NCI-H1092 treated with DMSO at 0.1 percent for 48 hours (cell line): ENCODE results near the gene LRRC15.
A peak's percentile ranks its signal among the peaks of the same experiment; 100 is the strongest.

Experiments used
- DNase-seq: peaks from one replicate; lab custom pipeline; 2025; lab: John Stamatoyannopoulos, UW

The LRRC15 gene

DNA sequence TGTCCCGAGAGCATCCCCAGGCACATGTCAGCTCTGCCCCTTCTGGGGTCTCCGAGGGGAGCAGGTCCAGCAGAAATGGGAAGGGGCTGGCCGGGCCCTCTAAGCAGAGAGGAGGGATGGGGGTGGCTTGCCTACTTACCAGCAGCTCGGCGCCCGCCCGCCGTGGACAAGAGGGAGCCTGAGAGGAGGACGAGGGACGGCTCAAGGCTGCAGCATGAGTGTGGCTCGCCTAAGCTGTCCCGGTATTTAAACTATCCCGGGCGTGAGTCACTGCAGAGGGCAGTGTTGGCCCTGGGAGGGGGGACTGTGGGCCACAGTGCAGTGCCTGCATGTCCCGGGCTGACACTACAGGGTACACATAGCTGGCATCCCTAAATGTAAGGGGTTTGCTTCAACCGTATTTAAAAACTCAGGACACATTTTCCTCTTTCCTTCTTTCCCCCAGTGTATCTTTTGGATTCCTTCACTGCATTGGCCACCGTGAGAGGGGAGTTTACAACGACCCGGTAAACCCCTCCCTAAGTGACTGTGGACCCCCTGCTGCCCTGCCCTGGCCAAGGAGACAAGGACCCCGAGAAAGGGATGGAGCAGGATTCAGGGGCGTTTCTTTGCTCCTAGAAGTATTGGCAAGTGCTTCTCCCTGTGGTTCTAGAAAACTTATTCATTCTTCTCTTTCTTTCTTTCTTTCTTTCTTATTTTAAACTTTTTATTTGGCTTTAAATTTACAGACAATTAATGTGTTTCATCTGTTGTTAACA lies at the start of gene LRRC15:
Gene LRRC15 (minus strand): TSS at position 222 of the 758 bp plus-strand sequence. CDS start 8,700 bp downstream, outside the sequence.
- DNase-seq = no peak

DNA sequence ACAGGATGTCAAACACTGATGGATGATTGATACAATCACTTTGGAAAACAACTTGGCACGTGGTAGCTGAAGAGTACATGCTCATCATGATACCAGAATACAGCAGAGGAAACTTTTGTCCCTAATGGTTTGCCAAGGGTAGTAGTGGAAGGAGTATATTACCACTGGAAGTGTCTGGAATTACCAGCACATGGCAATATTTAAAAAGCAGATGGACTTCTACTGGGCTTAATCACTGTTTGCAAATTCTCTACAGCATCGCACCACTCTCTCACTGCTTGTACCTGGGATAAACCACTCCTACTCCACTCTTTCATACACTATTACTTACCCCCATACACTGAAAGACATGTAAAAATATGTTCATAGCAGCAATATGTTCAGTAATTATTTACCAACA lies 49.1 kb upstream of the LRRC15 start:
- DNase-seq = no peak

DNA sequence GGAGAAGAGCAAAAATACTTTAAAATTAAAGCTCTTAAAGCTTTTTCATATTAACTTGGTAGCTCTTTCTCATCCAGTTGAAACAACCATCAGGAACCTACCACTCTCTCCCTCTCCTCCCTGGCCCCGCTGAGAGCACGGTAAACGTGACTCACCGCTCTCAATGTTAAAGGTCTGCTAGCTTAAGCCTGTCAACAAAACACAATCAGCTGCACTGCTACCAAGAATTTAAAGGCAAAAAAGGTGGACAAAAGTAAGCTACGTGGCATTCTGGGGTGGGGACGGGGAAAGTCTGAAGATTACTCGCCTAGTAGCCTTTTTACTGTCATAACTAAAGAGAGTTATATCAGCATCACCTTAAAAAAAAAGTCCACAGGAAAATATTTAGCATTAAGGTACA lies 37.9 kb upstream of the LRRC15 start:
- no peak for DNase-seq

DNA sequence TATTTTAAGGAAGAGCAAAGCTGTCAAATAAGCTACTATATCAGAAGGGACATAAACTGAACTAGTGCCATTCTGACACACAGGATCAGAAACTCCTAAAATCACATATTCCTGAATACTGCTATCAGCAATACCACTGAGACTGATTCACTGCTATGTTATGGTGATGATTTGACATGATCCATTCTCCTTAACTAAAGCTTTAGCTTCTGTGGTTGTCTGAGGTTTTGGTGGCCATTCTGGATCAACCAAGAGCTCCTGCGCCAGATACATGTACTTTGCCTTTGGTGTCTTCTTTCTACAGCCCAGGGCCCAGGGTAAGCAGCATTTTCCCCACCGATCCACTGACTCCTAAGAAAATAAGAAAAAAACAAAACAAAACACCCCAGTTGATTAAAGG lies 36.2 kb upstream of the LRRC15 start:
- DNase-seq = no peak

DNA sequence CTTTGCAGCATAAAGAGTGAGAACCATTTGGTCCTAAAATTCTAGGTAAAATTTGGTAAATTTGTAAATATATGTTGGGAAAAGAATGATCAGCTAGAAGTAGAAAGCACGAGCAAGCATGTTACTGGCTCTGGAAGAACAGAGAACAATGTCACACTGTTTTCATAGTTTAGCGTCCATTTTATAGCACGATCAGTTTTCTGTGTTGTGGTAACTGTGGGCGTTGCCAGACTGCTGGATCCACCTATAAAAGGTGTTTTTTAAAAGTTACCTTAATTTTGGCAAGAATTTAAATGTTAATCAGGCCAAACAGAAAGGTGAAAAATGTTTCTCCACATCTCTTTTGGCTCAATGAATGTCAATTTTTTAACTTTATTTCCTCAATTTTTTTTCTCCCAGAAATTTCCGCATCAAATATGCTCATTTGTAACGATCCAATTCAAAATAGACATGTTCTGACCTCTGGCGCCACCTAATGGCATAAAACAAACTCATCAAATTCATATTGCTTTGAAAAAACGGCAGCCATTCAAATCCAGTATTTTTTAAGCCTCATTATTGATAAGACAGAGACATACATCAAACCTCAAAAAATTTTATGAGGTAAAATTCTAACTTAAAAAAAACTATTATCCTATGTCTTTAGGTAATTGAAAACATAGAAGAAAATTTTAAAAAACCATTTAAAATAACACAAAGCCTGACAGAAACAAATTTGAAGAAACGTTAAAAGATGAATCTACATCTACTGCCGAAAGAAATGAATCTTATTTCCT lies 35.0 kb upstream of the LRRC15 start:
- peak; percentile 63 for DNase-seq

DNA sequence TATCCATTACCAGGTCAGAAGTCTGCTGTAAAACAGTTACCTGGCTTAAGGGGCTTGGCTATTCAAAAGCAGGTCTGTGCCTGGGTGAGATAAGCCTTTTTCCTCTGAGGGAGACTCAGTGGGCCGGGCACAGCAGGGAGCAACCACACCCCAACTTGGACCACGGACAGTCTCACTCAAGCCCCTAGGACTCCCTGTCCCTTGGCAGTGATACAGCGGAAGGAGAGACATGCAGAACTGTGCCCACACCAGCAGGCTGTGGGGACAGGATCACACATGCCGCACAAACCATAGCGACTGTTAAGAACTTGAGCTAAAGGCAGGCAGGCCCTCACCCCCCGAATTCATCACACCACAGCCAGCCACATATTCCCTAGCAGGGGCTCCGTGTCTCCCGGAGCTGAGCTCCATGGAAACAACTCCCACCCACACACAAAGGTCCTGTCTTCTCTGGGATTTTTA lies 32.4 kb upstream of the LRRC15 start:
- no peak for DNase-seq

DNA sequence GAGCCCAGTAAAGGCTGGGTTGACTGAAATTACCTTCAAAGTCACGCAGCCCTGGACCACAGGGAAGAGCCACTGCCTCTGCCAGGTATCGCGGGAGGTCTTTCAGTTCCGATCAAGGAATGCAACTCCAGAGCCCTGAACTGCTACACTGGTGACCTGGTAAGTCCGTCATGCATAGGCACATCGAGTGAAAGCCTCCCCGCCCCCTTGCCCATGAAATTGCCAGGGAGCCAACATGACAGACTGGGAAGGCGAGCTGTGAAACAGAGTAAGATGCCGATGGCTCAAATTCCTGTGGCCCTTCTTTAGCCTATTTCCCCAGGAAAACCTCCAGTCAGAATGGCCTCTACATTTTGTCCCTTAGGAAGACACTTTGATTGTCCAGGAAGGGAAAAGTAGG lies 31.8 kb upstream of the LRRC15 start:
- DNase-seq = no peak

DNA sequence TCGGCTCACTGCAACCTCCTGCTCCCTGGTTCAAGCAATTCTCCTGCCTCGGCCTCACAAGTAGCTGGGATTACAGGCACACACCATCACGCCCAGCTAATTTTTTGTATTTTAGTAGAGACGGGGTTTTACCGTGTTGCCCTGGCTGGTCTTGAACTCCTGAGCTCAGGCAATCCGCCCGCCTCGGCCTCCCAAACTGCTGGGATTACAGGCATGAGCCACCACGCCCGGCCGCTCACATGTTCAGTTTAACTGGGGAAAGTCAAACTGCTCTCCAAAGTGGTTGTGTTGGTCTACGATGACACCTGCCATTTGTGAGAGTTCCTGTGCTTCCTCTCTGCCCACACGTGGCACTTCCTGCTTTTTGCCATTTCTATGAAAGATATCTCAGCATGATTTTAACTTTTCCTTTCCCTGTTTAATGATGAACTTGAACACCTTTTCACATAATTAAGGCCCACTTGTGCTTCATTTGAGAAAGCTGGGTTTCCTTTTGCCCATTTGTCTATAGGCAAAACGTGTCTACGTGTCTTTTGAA lies 30.4 kb upstream of the LRRC15 start:
- no peak for DNase-seq

DNA sequence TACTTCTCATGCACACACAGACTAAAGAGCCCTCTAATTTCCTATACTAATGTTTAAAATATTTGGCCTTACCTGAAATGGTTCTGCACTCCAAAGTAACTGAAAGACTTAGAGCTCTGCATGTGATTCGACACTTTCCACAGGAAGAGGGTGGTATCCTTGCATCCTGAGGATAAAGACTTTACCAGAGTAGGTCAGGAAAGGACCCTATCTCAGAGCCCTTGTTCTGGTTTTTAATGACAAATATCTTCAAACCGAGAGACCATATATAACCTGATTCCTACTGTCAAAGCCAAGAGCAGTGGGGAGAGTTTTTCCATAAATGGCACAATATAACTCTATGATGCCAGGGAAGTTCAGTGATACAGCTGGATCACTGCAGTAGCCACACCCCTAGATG lies 29.6 kb upstream of the LRRC15 start, which contains the start of gene GP5:
Gene GP5 (minus strand): TSS at position 101 of the 400 bp plus-strand sequence. CDS start 984 bp downstream, outside the sequence.
- DNase-seq = no peak

DNA sequence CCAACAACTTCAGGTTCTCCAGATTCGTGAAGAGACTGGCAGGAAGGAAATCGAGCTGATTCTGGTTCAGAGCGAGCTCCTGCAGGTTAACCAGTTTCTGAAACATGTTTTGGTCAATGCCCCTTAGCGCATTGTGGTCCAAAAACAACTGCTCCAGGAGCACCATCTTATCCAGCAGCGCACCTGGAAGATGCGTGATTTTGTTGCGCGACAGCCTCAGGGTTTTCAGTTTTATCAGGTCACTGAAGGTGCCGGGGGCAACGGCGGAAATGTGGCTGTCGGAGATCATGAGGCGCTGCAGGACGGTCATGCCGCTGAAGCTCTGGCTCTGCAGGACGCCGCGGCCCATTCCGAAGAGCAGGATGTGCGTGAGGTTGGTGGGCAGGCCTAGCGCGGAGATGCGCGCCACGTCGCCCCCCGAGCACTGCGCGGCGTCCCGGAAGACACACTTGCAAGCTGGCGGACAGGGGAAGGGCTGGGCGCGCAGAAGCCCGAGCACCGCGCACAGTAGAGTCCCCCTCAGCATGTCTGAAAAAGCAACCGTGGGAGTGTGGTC lies 28.3 kb upstream of the LRRC15 start:
- no peak for DNase-seq

DNA sequence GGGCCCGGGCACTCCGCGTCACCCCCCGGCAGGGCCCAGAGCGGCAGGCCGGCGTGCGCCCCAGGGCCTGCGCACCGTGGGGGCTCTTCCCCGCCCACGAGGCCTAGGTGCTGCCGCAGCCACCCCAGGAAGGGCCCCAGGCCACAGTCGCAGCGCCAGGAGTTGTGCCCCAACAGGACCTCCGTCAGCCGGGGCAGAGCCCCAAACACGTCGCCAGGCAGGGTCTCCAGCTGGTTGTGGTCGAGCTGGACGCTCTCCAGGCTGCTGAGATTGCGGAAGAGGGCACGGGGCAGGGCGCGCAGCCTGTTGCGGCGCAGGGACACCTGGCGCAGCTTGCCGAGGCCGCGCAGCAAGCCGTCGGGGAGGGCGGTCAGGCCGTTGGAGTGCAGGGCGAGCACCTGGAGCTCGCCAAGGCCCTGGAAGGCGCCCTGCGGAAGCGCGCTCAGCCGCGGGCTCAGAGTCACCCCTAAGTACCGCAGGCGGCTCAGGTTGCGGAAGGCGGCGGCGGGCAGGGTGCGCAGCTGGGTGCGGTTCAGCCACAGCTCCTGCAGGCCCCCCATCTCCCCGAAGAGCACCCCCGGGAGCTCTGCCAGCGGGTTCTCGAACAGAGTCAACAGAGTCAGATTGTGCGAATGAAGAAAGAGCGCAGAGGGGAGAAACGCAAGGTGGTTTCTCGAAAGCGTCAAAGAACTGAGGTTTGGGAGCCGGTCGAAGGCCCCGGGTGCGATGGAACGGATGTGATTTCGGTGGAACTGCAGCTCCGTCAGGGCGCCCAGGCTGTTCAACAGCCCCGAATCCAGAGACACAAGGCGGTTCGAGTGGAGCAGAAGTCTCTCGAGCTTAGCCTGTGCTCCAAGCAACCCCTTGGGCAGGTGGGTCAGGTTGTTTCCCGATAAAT lies 27.6 kb upstream of the LRRC15 start:
- no peak for DNase-seq

DNA sequence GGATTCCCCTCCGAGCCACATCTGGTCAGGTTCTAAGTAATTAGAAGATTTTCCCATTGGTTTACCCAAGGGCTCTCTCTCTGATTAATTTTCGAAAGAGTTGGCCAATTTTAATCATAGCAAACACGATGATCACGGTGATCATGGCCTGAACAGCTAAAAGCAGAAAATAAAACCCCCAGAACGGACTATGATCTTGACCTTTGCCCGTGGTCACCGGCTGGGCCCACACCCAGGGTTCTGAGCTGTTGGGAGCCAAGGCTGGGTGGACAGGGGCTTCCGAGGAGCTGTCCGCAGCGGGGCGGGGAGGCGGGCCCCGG lies 27.0 kb upstream of the LRRC15 start:
- DNase-seq = no peak

DNA sequence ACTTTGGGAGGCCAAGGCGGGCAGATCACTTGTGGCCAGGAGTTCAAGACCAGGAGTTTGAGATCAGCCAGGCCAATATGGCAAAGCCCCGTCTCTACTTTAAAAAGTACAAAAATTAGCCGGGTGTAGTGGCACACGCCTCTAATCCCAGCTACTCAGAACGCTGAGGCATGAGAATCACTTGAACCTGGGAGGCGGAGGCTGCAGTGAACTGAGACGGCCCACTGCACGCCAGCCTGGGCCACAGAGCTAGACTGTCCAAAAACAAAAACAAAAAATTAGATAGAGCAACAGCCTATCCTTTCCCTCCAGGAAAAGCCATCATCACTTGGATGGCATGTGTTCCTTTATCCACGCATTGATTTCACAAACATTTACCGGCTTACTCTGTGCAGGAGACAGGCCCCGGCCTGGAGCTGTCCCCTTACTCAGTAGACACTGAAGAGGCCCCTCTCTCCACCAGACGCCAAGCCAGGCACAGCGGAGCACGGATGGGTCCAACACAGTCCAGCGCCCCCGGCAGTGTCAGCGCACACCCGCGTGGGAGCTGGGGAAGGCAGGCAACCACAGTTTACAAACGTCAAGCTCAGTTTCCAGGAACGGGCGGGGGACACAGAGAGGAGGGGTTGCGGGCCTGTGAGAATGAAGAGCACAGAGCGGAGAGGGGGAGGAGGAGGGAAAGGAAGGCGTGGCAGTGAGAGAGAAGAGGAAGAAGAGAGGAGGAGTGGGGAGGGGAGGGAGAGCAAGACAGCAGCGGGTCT lies 26.4 kb upstream of the LRRC15 start:
- no peak for DNase-seq

DNA sequence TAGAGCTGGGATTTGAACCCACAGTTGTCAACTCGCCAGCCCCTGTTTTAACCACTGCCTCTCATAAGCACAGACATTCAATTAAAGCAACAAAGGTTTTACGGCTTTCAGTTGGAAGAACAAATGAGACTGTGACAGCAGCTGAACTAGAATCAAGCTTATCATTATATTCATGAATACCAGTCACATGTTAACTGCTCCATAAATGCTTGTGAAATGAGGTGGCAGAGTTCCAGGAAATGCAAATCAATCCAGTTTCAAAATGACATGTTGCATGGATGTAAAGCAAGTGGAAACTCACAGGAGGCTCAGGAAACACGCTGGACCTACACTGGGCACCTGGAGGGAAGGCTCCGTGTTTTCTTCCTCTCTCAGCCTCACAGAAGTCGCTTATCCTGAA lies 25.7 kb upstream of the LRRC15 start:
- DNase-seq = peak; percentile 34

DNA sequence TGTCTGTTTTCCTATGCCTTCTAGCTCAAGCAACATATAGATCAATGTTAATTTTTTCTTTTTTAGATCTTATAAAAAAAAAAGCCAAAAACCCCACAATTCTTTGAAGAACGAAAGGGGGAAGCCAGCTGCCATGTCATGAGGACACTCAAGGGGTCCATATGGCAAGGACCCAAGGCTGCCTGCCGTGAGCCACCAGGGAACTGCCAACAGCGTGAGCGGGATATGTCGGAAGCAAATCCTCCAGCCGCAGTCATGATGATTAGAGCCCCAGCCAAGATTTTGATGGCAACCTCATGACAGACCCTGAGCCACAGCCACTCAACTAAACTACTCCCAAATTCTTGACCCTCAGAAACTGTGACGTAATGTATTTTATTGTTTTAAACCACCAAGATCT lies 23.0 kb upstream of the LRRC15 start:
- DNase-seq = no peak

DNA sequence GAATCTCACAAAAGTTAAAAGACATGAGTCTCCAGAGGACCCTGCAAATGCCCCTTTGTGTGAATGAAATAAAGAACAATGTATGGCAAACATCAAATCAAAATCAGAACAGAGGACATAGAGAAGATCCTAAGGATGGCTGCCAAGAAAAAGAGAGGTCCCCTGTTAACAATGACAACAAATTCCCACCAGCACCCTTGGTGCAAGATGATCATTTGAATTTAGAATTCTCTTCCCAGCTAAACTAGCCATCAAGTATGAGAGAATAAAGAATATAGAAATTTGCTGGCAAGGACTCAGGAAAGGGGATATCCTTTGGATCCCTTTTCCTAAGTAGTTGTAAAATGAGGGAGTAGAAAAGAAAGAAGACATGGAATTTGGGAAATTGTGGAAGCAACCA lies 21.3 kb upstream of the LRRC15 start:
- no peak for DNase-seq

DNA sequence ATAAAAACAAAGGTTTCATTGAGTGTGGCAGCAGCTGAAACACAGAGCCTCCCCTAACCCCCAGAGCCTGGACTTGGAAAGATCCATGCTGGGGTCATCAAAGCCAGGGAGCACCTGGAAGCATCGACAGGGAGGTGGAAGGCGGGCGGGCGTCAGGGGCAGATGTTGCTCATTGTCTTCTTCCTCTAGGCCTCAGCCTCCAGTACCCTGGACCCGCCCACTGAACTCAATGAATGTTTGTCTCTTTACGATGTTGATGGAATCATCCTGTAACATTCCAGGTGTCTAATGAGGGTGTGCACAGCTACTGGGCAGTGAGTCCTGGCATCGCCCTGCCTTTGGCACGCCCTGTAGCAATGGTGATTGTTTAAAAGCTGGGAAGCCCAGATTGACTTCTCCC lies 19.7 kb upstream of the LRRC15 start:
- DNase-seq = no peak

DNA sequence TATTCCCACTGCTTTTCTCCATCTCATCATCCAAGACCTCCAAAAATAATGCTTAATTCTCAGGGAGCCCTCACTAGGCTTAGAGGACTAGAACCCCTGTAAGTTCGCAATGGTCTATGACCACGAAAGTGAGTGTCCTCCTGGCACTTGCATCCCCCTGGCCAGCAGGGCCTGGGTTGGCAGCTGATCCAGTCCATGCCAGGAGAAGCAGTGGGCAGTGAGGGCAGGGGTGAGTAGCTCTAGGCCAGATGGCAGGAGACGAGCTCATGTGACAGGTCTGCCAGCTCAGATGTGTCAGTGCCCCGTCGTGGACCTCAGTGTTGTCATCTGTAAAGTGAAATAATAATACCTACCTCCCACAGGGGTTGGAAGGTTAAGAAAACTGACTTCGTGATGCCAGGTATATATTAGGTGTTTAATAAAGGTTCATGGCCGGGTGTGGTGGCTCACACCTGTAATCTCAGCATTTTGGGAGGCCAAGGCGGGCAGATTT lies 18.4 kb upstream of the LRRC15 start:
- DNase-seq = no peak

DNA sequence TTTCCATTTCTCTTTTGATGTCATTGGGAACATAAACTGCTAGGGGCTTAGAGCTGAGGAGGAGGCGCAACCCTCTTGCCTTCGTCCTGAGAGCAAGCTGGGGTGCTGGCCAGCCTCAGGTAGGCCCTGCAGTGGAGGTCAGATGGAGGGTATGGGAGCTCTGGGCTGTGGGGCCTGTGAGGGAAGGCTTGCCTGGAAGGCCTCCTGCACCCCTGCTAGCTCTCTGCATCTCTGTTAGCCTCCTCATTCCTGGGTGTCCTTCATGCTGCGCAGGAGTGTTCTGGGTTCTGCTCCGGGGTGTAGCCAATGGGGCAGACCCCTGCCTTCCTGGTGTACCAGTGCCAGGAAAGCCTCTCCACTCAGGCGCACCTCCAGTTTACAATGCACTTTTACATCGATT lies 17.7 kb upstream of the LRRC15 start:
- DNase-seq = no peak

DNA sequence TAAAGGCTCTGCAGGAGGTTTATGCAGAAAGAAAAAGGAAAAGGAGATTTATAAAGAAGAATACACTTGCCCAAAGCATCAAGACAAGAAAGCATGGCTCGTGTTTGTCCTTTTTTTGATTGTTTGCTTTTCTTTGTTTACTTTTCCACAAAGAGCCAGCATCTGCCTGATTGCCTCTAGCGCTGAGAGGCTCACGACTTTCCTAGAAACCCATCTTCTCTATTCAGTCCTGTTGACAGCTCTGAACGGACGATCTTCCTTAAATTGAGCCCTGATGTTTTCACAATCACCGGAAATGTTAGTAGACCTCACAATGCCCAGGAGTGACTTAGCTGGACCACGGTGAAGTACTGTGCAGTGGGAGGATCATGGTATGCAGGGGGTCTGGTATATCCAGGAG lies 17.1 kb upstream of the LRRC15 start:
- DNase-seq = peak; percentile 38

DNA sequence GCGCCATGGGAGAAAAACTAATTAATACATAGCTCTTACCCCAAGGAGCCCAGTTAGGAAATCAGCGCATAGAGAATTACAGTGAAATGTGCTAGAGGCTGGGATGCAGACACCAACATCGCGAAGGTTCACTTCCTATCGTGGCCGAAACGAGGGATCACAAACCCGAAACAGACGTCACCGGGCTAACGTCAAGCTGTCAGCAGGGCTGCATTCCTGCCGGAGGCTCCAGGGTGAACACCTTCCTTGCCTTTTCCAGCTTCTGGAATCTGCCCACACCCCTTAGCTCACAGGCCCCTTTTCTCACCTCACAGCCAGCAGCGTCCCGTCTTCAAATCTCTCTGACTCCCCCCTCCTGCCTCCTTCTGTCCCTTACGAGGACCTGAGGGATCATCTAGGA lies 16.5 kb upstream of the LRRC15 start:
- DNase-seq = no peak
